Aorta (tissue), 5 donors: ENCODE data around the gene RASSF5. TPM values are rescaled to one million over a fixed set of nuclear protein-coding genes. Genes with fewer than 3 reads are reported as not detected.

Experiments used
- ATAC-seq: fragments of 200-7000 bp; cut with Tn5 transposase; one replicate; pipeline ENCODE4 v1.9.1; 2022; ENCODE audit warnings: moderate library complexity; ENCODE audit not compliant: low FRiP score
- DNase-seq, 2 donors: peaks; one replicate each; pipeline ENCODE4 v3.0.0-alpha.2; 2020
- H3K27ac ChIP-seq, 2 donors: one replicate each; pipeline ENCODE4 v1.5.1; 2013; ENCODE audit warnings: low read length in 2 of 2, mild to moderate bottlenecking in 2 of 2, moderate library complexity in 2 of 2, control low read depth in 1 of 2, inconsistent platforms in 1 of 2, low read depth in 1 of 2
- H3K27me3 ChIP-seq, 2 donors: one replicate each; pipeline ENCODE4 v1.6.1; 2013; ENCODE audit warnings: control low read depth in 1 of 2, low read length in 1 of 2, mild to moderate bottlenecking in 1 of 2, moderate library complexity in 1 of 2; ENCODE audit not compliant: insufficient read depth in 2 of 2, control insufficient read depth in 1 of 2
- H3K36me3 ChIP-seq, 2 donors: one replicate each; pipeline ENCODE4 v1.6.1; 2013; ENCODE audit warnings: control low read depth in 1 of 2, low read length in 1 of 2, mild to moderate bottlenecking in 1 of 2; ENCODE audit not compliant: insufficient read depth in 2 of 2, control insufficient read depth in 1 of 2
- H3K4me1 ChIP-seq, 2 donors: one replicate each; pipeline ENCODE4 v1.6.1; 2013; ENCODE audit warnings: low read length in 2 of 2, control low read depth in 1 of 2, mild to moderate bottlenecking in 1 of 2, moderate library complexity in 1 of 2; ENCODE audit not compliant: insufficient read depth in 2 of 2, control insufficient read depth in 1 of 2
- H3K4me3 ChIP-seq, 2 donors: one replicate each; pipeline ENCODE4 v1.5.1; 2013; ENCODE audit warnings: low read length in 2 of 2, control low read depth in 1 of 2, mild to moderate bottlenecking in 1 of 2
- H3K9me3 ChIP-seq: one replicate; pipeline ENCODE4 v1.6.1; 2013; ENCODE audit warnings: mild to moderate bottlenecking, low read length; ENCODE audit not compliant: control insufficient read depth
- WGBS, 2 donors: extraction: QIAGEN DNeasy Blood & Tissue Kit; methylation state at CpG; one replicate each; pipeline ENCODE4 v1.1.7; 2013; 5-methylcytosine and 5-hydroxymethylcytosine counted together
- intact Hi-C, 2 donors: fragments of 100-400 bp; cut with DNase I; formaldehyde crosslinking; loops; one replicate each; pipeline versions ENCODE4 v1.14.2 to v1.15.0; 2022
- polyA plus RNA-seq, 2 donors: library from polyadenylated mRNA; stranded (reverse); fragments of 200-250 nt; gene quantifications; one replicate each; pipeline ENCODE4 v1.2.3, GENCODE V29; 2013
- total RNA-seq, 2 donors: library from RNA; stranded (reverse); fragmentation: NEBNext Ultra II Directional; extraction: Animal tissue kit (Norgen Biotek cat#: 25700); gene quantifications; one replicate each; pipeline ENCODE4 v1.2.1, GENCODE V29; 2021
- donor health status: healthy with polysubstance abuse.
- donor health status: Bipolar disorder and iron deficiency.
- donor health status: DM: no; HTN: no; CAD: no.
- donor health status: DM: no; HTN: no; CAD: no.
- donor health status: DM: yes; HTN: yes; CAD: no.

RASSF5 gene
- total and polyA plus RNA-seq, 4 donors: 2.1 to 18.2 (median 9.9) TPM

- no peak overlapping the region for H3K4me3 ChIP-seq
- no peak for DNase-seq
- H3K27ac ChIP-seq: no peak overlapping the region
- H3K9me3 ChIP-seq: no peaks in the 10 kb centered on the region
- H3K4me1 ChIP-seq: no peaks in the 10 kb centered on the region
- no peaks in the 10 kb centered on the region for H3K27me3 ChIP-seq
- WGBS, 2 donors: 59 to 63% methylated on average over 8 of the region's 8 CpGs
- no peak for ATAC-seq
- intact Hi-C loops: no loop called here
- peaks cover 11 to 16% of the 10 kb centered on the region in 2 donors for H3K36me3 ChIP-seq
Measured at GRCh38 chr1:206590025-206590758, 82.9 kb downstream of the RASSF5 start.

- WGBS, 2 donors: 89 to 96% methylated on average over 5 of the region's 5 CpGs
- ATAC-seq: no peak
- H3K9me3 ChIP-seq: no peaks in the 10 kb centered on the region
- no peak overlapping the region for H3K27ac ChIP-seq
- H3K4me1 ChIP-seq: no peaks in the 10 kb centered on the region
- H3K36me3 ChIP-seq: peaks cover 8 to 15% of the 10 kb centered on the region in 2 donors
- no peak for DNase-seq
- intact Hi-C loops: no loop called here
- no peak overlapping the region for H3K4me3 ChIP-seq
- H3K27me3 ChIP-seq: no peaks in the 10 kb centered on the region
Measured at GRCh38 chr1:206591226-206591625, 83.9 kb downstream of the RASSF5 start.

- H3K9me3 ChIP-seq: no peaks in the 10 kb centered on the region
- no peaks in the 10 kb centered on the region for H3K27me3 ChIP-seq
- intact Hi-C loops: no loop called here
- no peak overlapping the region for H3K4me3 ChIP-seq
- no peak overlapping the region for H3K27ac ChIP-seq
- H3K36me3 ChIP-seq: peaks cover 8 to 14% of the 10 kb centered on the region in 2 donors
- 92 to 94% methylated on average over 9 of the region's 9 CpGs for WGBS, 2 donors
- DNase-seq (no peak), ATAC-seq (no peak)
- H3K4me1 ChIP-seq: no peaks in the 10 kb centered on the region
Measured at GRCh38 chr1:206591696-206592095, 84.4 kb downstream of the RASSF5 start.

GRCh38 chr1:206593351-206593925 is 86.1 kb downstream of the RASSF5 start:
- WGBS, 2 donors: 85 to 93% methylated on average over 6 to 7 of the region's 7 CpGs
- H3K4me3 ChIP-seq: no peak overlapping the region
- intact Hi-C loops: no loop called here

GRCh38 chr1:206595581-206596318 is 88.4 kb downstream of the RASSF5 start:
- H3K36me3 ChIP-seq: peaks cover 18 to 23% of the 10 kb centered on the region in 2 donors
- no peaks in the 10 kb centered on the region for H3K27me3 ChIP-seq
- 85 to 88% methylated on average over 7 of the region's 7 CpGs for WGBS, 2 donors
- H3K4me3 ChIP-seq: no peak overlapping the region
- no peak for ATAC-seq
- DNase-seq: no peak
- no peaks in the 10 kb centered on the region for H3K4me1 ChIP-seq
- no peak overlapping the region for H3K27ac ChIP-seq
- H3K9me3 ChIP-seq: no peaks in the 10 kb centered on the region
- intact Hi-C loops: no loop called here

More at GRCh38 chr1:206593351-206593925, 86.1 kb downstream of the RASSF5 start:
- no peaks in the 10 kb centered on the region for H3K4me1 ChIP-seq
- ATAC-seq: no peak
- DNase-seq: no peak
- H3K27ac ChIP-seq: no peak overlapping the region
- no peaks in the 10 kb centered on the region for H3K27me3 ChIP-seq
- H3K9me3 ChIP-seq: no peaks in the 10 kb centered on the region
- H3K36me3 ChIP-seq: peaks cover 12 to 16% of the 10 kb centered on the region in 2 donors

- ATAC-seq (no peak), DNase-seq (no peak)
- no peaks in the 10 kb centered on the region for H3K4me1 ChIP-seq
- no peak overlapping the region for H3K4me3 ChIP-seq
- intact Hi-C loops: no loop called here
- 97 to 98% methylated on average over 1 of the region's 1 CpG for WGBS, 2 donors
- H3K9me3 ChIP-seq: no peaks in the 10 kb centered on the region
- no peak overlapping the region for H3K27ac ChIP-seq
- no peaks in the 10 kb centered on the region for H3K27me3 ChIP-seq
- H3K36me3 ChIP-seq: peaks cover 18 to 21% of the 10 kb centered on the region in 2 donors
Measured at GRCh38 chr1:206596319-206596666, 89.0 kb downstream of the RASSF5 start.

- Histone ChIP-seq H3K4me3 (no peak overlapping the region), H3K4me1 (no peaks in the 10 kb centered on the region), H3K9me3 (no peaks in the 10 kb centered on the region), H3K27me3 (no peaks in the 10 kb centered on the region), H3K27ac (no peak overlapping the region), H3K36me3 (peaks cover 14 to 15% of the 10 kb centered on the region in 2 donors)
- WGBS, 2 donors: 91 to 93% methylated on average over 3 of the region's 3 CpGs
- ATAC-seq: no peak
- no peak for DNase-seq
- intact Hi-C loops: no loop called here
Measured at GRCh38 chr1:206600527-206600926, 93.2 kb downstream of the RASSF5 start.

- Histone ChIP-seq H3K4me3 (no peak overlapping the region), H3K36me3 (peaks cover 0 to 6% of the 10 kb centered on the region in 2 donors), H3K27me3 (no peaks in the 10 kb centered on the region), H3K4me1 (no peaks in the 10 kb centered on the region), H3K9me3 (no peaks in the 10 kb centered on the region), H3K27ac (no peak overlapping the region)
- ATAC-seq (no peak), DNase-seq (no peak)
- 82 to 91% methylated on average over 5 of the region's 5 CpGs for WGBS, 2 donors
- intact Hi-C loops: loop anchor here in 1 of 2 donors (5.0 kb wide), 1 partner anchor 307 kb away; no protein-coding TSS in a partner anchor
Measured at GRCh38 chr1:206604861-206605260, 97.5 kb downstream of the RASSF5 start.
